ENCODE measurements around the gene KCNA3. TPM values are rescaled to one million over a fixed set of nuclear protein-coding genes. Genes with fewer than 3 reads are reported as not detected.
"Not testable (repeated sequence)": the region's sequence is repeated elsewhere in the genome, so short reads cannot be mapped to it uniquely, and the experiment has no call there.

Gene KCNA3
- total RNA-seq, 1 donor from 2014 or later, result 0.62 TPM

DNA sequence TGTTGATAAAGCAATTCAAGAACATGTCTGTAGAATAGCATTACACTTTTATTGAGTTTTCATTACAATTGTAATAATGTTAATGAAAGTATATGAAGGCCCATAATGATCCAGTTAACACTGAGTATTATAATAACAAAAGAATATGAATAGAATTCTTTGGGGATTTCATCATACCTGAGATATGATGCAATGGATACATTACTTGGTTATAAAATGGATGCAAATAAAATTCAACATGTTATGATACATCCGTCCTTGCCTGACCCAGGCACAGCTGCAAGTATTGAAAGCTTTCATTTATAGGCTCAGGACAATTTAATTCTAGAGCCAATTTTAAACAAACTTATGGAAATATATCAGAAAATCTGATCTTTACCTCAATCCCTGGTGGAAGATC, 8.2 kb upstream of the KCNA3 start:
- intact Hi-C loops (cut with DNase I), result no loop called here

DNA sequence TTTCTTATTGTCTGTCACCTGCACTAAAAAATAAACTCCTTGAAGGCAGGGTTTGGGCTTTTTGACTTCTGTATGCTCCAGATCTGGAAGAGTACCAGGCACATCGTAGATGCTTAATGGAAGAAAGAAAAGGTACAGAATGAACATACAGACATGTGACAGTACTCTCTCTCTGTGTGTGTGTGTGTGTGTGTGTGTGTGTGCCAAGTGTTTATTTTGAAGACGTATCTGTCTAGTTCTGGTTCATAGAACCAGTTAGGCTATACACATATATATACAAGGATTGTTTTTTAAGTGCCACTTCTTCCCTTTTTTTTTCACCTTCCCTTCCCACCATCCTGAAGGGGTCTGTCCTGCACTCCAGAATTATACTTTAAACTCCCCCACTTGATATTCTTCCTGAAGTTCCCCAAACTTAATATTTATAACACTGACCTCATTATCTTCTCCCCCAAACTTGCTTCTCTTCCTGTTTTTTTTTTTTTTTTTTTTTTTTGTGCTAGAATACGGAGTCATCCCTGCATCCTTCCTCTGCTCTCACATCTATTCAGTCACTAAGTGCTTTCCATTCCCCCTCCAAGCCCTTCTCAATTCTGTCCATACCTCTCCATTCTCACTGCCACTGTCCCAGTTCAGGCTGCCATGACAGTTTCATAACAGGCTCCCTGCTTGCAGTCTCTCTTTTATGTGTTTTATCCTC, 5.4 kb upstream of the KCNA3 start:
- no peak for DNase-seq (ENCODE audit: low spot score)
- intact Hi-C loops (cut with DNase I), result no loop called here

More for the DNA sequence above, 8.2 kb upstream of the KCNA3 start:
- no peak for DNase-seq (ENCODE audit: low spot score)

DNA sequence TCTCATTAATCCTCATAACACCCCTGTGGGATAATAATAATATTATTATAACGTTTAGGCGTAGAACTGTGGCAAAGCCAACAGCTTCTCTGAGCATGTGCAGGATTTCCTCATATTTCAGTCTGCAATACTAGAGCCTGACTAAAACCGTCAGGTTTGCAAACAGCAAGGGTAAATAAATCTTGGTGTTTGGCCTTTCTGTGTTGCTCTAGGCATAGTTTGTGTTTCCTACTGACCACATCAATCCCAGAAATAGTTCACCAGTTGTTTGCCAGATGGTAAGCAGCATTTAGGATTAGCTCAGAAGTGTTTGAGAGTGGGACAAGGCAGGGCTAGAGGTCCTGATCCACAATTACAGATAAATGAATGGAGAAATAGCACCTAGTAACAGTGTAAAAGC, 2.8 kb upstream of the KCNA3 start:
- no peak for DNase-seq (ENCODE audit: low spot score)
- intact Hi-C loops (cut with DNase I), result no loop called here

DNA sequence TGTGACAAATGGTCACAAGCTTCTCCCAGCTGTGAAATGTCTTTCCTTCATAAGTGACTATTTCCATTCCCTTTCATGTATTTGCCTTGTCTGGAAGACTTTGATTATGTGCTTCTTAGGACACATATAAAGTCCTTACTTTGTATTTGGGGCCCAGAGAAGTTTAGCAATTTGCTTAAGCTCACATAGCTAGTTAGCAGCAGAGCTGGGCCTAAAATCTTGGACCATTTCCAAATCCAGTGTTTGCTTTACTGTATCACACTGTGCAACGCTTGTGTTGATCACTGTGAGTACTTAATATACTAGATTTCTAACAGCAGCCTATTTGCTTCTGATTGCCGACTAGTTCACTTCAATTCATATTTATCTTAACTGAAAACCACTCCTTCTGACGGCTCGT, 2.2 kb upstream of the KCNA3 start:
- DNase-seq (ENCODE audit: low spot score), result no peak
- intact Hi-C loops (cut with DNase I), result no loop called here

DNA sequence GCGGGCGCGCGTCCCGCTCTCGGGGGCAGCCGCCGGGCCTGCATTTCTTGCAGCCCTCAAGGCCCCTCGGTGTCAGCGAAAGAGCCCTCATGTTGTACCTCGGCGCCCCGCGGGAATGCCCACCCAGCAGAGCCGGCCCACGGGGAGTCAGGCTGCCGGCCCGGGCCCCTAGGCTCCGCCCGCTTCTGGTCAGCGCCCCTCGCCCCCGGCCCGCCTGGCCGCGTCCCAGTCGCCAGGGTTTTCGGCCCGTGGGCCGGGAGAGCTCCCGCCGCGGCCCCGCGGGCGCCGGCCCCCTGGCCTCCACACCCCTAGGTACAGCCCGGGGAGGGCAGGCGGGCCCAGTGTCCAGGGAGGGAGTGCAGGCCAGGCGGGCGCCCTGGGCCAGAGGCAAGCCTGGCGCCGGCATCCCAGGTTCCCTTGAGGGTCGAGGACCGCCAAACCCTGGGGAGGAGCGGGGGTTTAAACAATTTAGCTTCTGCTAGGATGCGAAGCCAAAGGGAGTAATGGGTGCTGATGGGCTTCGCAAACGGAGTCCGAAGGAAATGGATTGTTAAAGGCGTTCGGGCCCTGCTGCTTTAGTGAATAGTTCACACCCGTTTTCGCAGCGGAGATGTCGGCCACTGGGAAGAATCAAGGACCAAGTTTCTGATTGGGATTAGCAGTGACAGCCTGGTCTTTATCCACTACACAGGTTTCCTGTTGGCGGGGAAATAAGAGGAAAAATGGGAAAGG, 486 bp upstream of the KCNA3 start:
- intact Hi-C loops (cut with DNase I), result no loop called here
- DNase-seq (ENCODE audit: low spot score), result no peak

DNA sequence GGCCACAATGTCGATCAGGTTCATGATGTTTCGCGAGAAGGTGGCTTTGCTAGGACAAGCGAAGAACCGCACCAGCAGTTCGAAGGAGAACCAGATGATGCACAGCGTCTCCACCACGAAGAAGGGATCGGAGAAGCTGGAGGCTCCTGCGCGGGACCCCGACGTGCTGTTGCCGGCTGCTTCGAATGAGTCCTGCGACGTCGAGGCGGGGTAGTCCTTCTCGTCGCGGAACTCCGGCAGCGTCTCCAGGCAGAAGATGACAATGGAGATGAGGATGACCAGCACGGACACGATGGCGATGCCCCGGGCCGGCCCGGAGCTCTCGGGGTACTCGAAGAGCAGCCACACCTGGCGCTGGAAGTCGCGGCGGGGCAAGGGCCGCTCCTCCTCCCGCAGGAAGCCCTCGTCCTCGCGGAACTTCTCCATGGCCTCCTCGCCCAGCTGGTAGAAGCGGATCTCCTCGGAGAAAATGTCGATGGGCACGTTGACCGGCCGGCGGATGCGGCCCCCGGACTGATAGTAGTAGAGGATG, 869 bp downstream of the KCNA3 start:
- intact Hi-C loops (cut with DNase I), result no loop called here
- DNase-seq (ENCODE audit: low spot score), result no peak

DNA sequence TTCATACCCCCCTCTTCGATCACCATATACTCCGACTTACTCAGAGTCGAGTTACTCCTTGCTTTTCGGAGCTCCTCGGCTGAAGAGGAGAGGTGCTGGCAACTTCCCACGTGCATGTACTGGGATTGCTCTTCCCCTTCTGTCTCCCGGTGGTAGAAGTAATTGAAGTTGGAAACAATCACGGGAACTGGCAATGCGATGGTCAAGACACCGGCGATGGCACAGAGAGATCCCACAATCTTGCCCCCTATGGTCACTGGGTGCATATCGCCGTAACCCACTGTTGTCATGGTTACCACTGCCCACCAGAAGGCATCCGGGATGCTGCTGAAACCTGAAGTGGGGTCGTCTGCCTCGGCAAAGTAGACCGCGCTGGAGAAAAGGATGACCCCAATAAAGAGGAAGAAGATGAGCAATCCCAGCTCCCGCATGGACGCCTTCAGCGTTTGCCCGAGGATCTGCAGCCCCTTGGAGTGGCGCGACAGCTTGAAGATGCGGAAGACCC, 1.5 kb downstream of the KCNA3 start:
- no peak for DNase-seq (ENCODE audit: low spot score)
- intact Hi-C loops (cut with DNase I), result no loop called here

DNA sequence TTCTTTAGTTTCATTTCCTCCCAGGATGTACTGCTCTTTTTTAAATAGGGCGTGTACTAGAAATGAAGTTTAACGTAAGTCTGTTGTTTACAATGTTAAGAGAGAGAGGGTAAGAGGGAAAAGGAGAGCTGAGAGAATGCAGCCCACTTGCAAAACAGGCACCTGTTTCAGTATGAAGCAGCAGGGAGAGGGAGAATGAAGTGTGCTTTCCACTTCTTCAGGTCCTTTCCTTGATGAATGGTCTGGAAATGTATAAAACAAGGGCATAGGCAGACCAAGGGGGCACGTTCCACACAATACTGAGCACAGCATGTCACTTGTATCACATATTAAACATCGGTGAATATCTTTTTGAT, 2.0 kb downstream of the KCNA3 start:
- intact Hi-C loops (cut with DNase I), result no loop called here

DNA sequence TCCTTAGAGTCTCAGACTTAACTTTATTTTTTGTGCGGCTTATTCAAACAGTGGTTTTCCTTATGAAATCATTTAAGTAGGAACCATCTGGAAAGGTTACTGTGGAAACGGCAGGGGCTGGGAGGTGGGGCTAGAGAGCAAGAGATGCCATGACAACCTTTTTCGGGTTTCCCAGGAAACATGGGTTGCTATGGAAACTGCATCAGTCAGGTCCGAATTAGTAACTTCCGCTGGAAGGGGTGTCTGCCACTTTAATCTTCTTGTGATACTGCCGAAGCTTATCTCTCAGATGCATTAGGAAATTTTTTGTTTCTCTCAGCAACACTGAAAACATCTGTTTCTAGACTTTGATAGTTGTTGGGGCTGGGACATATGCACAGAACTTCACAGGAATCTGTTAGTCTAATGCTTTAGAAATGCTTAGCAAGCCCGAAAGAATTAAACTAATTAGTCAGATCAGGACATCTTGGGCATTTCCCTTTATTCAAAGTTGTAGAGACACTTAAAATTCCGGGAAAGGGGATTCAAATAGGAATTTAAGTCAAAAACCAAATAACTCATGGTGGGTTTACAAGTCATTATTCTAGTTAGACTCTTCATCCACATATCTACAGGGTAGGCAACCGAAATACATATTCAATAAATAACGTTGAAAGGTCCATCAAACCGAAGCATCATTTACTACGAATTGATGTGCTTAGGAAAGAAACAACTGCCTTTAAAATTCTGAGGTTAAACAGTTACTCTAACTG, 2.6 kb downstream of the KCNA3 start:
- intact Hi-C loops (cut with DNase I), result no loop called here
- no peak for DNase-seq (ENCODE audit: low spot score)

More for the DNA sequence above, 2.0 kb downstream of the KCNA3 start:
- DNase-seq (ENCODE audit: low spot score), result no peak

DNA sequence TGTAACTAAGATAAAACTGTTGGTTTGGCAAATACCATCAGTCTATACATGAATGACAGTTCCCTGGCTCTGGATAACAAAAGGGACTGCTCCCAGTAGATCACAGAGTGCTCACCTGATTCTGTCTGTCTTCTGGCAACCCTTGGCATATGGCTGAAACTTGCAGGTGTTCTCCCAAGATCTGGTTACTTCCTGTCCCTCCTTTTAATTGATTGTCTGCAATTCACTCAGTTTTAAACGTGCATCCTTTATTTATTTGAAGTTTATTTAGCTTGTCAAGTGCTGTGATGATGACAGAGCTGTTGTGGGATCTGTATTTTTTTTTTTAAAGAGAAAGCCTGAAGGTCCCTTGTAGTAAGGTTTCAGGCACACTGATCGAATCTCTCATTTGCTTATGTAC, 3.4 kb downstream of the KCNA3 start:
- no peak for DNase-seq (ENCODE audit: low spot score)
- intact Hi-C loops (cut with DNase I), result no loop called here

DNA sequence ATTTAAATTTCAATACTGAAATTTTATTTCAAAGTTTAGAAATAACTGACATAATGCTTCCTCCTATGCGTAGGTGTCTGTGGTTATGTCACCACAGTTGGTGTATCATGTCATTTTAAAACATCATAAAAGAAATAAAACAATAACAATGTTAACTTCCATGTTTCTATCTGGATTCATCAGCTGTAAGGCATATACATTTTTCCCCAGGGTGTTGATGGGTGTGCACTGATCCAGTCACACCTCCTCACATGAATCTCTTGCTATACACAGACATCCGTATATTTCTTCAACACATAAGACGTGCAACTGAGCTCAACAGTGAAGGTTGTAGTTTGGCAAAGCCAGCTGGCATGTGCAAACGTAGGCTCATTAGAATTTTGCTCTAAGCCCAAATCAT, 6.2 kb downstream of the KCNA3 start:
- no peak for DNase-seq (ENCODE audit: low spot score)
- intact Hi-C loops (cut with DNase I), result no loop called here

DNA sequence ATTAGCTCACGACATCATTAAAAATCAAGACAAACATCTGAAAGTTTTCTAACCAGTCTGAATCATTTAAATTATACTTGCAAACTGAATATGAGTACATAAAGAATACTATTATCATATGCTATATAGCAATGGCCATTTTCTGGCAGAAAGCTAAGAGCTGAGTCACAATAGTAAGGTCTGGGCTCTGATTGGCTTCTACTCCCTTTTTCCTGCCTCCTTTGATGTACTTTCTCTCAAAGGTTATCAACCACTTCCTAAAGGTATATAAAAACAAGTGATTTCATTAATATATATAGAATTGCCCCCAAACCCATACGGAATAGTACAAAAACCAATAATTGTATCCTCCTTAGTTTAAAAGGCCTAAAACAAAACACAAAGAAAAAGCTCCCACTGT, 7.0 kb downstream of the KCNA3 start:
- intact Hi-C loops (cut with DNase I), result no loop called here
- DNase-seq (ENCODE audit: low spot score), result no peak

DNA sequence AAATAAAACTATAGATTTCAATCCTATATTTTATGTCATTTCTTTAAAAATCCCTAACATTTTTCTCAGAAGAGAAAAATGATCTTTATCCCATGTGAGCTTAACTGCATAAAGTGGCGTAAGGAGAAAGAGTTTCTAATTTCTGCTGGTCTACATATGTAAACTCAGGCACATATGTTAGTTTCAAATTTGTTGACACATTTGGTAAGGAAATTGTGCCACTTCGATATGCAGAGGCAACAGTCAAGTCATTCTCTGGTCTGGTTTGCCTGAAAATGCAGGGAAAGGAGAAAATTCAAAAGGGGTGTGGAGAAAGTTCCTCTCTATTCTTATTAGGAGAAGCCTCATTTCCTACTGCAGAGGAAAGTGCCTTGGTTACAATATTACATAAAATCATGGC, 11.5 kb downstream of the KCNA3 start:
- no peak for DNase-seq (ENCODE audit: low spot score)
- intact Hi-C loops (cut with DNase I), result no loop called here

DNA sequence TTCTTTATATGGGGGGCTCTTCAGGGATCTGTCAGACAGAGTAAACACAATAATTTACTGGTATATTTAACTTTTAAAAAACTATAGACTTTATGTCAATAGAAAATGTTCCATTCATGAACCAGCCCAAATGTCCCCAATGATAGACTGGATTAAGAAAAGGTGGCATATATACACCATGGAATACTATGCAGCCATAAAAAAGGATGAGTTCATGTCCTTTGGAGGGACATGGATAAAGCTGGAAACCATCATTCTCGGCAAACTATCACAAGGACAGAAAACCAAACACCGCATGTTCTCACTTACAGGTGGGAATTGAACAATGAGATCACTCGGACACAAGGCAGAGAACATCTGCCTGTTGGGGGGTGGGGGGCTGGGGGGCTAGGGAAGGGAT, 15.2 kb downstream of the KCNA3 start:
- DNase-seq (ENCODE audit: low spot score), result not testable (repeated sequence)

DNA sequence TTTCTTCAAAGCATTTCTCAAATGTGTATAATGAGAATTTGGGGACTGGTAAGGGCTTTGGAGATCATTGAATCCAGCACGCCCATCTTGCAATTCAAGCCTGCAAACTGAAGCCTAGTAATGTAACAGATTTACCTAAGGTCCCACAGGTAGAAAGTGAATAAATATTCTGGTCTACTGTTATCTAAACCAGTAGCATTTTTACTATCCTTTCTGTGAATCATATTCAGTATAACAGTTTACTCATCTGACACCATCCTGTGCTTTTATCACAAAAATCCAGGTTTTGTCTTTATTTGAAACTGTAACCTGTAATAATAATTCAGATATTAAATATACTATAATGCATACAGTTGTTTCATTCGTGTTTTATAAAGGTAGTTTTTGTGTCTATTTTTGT, 17.4 kb downstream of the KCNA3 start:
- intact Hi-C loops (cut with DNase I), result no loop called here
- DNase-seq (ENCODE audit: low spot score), result no peak

More for the DNA sequence above, 15.2 kb downstream of the KCNA3 start:
- intact Hi-C loops (cut with DNase I), result not testable (repeated sequence)

DNA sequence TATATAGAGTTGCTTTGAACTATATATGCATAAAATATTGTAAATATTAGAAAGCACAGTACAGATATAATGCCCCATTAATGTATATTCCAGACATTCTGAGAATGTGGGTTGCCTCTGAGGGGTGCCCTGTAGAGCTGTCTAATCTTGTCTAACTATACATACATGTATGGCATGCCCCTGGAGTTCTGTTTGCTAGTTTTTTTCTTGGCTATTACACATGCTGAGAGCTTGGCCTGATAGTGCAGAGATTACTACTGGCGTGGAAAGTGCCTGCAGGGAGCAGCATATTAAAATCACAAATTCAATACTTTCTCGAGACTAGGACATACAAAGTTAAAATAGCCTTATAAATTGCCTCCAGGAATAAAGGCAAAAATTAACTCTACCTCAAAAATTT, 24.1 kb downstream of the KCNA3 start:
- intact Hi-C loops (cut with DNase I), result no loop called here
- DNase-seq (ENCODE audit: low spot score), result no peak

DNA sequence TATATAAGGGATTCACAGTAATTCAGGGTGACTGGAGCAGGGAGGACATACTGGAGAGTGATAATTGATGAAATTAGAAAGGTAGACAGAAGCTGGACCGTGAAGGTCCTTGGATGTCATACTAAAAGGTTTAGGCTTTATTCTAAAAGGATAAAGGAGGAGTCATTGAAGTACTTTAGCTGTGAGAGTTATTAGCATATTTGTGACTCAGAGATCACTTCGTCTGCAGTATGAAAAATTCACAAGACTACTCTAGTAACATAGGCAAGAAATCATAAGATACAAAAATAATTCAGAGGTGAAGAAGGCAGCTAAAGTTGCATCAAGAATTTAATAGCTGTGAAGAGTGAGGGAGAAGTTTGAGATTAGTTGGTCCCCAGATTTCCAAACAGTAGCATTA, 26.3 kb downstream of the KCNA3 start:
- intact Hi-C loops (cut with DNase I), result no loop called here
- DNase-seq (ENCODE audit: low spot score), result no peak

DNA sequence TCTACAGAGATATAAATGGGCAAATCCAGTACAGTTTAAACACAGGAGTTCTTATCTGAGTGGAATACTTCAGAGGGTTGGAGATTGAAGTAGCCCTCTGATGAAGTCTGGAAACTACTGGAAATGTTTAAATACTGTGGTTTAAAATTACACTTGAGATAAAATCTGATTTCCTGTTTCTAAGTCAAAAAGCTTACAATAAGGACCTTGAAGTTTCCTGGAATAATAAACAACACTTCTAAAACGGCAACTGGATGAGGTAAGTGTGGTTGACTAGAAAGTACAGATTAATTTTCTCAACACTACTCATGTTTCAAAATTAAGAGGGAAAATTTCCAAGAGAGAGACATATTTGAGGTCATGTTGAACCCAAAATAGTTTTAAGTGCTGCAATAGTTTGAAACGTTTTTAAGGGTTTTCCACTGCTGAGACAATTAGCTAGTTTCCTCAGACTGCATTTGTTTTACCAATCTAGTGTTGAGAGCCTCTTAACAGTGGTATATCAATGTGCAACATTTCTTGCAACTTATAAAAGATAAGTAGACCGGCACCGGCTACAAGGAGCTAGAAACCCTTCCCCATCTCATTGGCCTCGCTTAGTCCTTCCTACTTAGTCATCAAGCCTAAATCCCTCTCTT, 27.4 kb downstream of the KCNA3 start:
- intact Hi-C loops (cut with DNase I), result no loop called here

DNA sequence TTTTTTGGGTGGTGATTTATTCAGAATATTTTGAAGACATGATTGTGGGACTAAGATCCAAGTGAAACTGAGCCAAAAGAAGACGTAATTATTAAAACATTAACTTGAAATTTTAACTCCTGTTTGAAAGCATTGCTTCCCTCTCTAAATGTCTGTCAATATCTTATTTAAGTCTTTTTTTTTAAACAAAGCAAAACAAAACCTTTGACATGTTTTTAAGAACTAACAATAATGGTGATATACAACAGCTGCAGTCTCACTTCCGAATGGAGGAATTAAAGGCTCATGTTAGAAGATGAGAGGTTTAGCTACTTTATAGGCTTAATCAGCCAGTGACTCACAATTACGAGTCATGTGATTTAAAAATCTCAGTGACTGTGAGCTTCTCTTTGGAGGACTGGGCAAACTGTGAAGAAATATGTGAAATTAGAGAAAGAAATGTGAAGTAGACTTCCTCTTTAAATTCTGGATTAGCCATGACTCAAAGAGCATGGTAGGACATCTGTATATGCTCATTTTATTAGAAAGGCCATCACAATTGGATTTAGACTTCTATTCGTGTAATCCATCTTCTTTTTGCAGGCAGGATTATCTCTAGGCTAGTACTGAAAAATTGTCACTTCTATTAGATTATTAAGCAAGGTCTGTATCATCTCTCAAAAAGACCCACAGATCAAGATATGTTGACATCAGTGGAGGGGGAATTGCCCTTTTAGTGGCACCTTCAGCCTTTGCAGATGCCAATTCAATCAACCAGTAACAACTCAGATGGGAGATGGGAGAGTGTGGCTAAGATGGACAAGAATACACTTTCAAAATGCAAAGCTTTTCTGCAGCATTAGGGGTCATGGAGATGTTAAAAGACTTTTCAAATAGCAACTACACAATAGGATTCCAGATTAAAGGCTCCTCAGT, 28.7 kb downstream of the KCNA3 start:
- intact Hi-C loops (cut with DNase I), result no loop called here
- no peak for DNase-seq (ENCODE audit: low spot score)

More for the DNA sequence above, 27.4 kb downstream of the KCNA3 start:
- no peak for DNase-seq (ENCODE audit: low spot score)
